Neural cell (in vitro differentiated cells): ENCODE results near the gene TAF11L8.
"Not testable (repeated sequence)": the region's sequence is repeated elsewhere in the genome, so short reads cannot be mapped to it uniquely, and the experiment has no call there.

Experiments used
- EZH2 ChIP-seq: fragments of 200-600, 300-800 bp; shearing (Covaris generic), sonication (generic); IDR thresholded peaks from 2 replicates; pipeline ENCODE4 v1.6.1; 2014; ENCODE audit warnings: antibody characterized with exemption, low read length, borderline replicate concordance, mild to moderate bottlenecking; ENCODE audit not compliant: insufficient read depth, poor library complexity, severe bottlenecking
- MXI1 ChIP-seq: fragments of 450-650 bp; conservative IDR thresholded peaks from 2 replicates; pipeline ENCODE4 v1.6.1; 2014; ENCODE audit warnings: antibody characterized with exemption, mild to moderate bottlenecking; ENCODE audit not compliant: poor library complexity, severe bottlenecking
- POLR2AphosphoS5 ChIP-seq: IDR thresholded peaks from 2 replicates; pipeline ENCODE4 v1.6.1; 2012
- RAD21 ChIP-seq: fragments of 450-650 bp; conservative IDR thresholded peaks from 2 replicates; pipeline ENCODE4 v1.6.1; 2014; ENCODE audit warnings: antibody characterized with exemption, mild to moderate bottlenecking, moderate library complexity
- SMC3 ChIP-seq: fragments of 450-650 bp; conservative IDR thresholded peaks from 2 replicates; pipeline ENCODE4 v1.6.1; 2014; ENCODE audit warnings: antibody characterized with exemption, mild to moderate bottlenecking, moderate library complexity; ENCODE audit not compliant: poor library complexity
- TAF1 ChIP-seq: IDR thresholded peaks from 2 replicates; pipeline ENCODE4 v1.6.1; 2012; ENCODE audit warnings: low read depth
- TF ChIP-seq, protein P1 (sequence below): fragments of 450-650 bp; IDR thresholded peaks from 2 replicates; pipeline ENCODE4 v1.5.1; 2014; ENCODE audit warnings: antibody characterized with exemption, mild to moderate bottlenecking, moderate library complexity; ENCODE audit not compliant: poor library complexity, severe bottlenecking
- TF ChIP-seq, protein P2 (sequence below): IDR thresholded peaks from 2 replicates; pipeline ENCODE4 v1.6.1; 2012; ENCODE audit warnings: borderline replicate concordance

DNA sequence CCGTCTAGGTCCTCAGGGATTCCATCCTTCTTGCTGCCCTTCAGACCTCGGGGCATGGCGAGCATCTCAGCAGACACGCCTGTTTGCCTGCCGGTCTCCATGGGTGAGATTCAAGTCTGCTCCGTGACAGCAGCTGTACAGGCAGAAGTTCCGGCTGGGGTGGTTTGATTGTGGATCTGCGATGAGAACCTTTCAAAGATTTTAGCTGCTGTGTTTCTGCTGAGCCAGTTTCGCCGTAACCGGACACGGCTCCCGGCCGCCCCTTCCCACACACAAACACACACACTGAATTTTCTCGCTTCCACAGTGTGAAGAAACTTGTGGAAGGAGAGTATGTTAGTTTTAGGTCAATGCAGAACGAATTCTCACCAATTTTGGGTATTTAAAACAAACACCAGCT lies 5.1 kb downstream of the TAF11L8 start, which contains the start of gene TAF11L7:
- TF ChIP-seq, protein P1, sequence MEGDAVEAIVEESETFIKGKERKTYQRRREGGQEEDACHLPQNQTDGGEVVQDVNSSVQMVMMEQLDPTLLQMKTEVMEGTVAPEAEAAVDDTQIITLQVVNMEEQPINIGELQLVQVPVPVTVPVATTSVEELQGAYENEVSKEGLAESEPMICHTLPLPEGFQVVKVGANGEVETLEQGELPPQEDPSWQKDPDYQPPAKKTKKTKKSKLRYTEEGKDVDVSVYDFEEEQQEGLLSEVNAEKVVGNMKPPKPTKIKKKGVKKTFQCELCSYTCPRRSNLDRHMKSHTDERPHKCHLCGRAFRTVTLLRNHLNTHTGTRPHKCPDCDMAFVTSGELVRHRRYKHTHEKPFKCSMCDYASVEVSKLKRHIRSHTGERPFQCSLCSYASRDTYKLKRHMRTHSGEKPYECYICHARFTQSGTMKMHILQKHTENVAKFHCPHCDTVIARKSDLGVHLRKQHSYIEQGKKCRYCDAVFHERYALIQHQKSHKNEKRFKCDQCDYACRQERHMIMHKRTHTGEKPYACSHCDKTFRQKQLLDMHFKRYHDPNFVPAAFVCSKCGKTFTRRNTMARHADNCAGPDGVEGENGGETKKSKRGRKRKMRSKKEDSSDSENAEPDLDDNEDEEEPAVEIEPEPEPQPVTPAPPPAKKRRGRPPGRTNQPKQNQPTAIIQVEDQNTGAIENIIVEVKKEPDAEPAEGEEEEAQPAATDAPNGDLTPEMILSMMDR: not testable (repeated sequence)
- TF ChIP-seq TAF1, MXI1, POLR2AphosphoS5, EZH2, RAD21, SMC3: not testable (repeated sequence)
- TF ChIP-seq, protein P2, sequence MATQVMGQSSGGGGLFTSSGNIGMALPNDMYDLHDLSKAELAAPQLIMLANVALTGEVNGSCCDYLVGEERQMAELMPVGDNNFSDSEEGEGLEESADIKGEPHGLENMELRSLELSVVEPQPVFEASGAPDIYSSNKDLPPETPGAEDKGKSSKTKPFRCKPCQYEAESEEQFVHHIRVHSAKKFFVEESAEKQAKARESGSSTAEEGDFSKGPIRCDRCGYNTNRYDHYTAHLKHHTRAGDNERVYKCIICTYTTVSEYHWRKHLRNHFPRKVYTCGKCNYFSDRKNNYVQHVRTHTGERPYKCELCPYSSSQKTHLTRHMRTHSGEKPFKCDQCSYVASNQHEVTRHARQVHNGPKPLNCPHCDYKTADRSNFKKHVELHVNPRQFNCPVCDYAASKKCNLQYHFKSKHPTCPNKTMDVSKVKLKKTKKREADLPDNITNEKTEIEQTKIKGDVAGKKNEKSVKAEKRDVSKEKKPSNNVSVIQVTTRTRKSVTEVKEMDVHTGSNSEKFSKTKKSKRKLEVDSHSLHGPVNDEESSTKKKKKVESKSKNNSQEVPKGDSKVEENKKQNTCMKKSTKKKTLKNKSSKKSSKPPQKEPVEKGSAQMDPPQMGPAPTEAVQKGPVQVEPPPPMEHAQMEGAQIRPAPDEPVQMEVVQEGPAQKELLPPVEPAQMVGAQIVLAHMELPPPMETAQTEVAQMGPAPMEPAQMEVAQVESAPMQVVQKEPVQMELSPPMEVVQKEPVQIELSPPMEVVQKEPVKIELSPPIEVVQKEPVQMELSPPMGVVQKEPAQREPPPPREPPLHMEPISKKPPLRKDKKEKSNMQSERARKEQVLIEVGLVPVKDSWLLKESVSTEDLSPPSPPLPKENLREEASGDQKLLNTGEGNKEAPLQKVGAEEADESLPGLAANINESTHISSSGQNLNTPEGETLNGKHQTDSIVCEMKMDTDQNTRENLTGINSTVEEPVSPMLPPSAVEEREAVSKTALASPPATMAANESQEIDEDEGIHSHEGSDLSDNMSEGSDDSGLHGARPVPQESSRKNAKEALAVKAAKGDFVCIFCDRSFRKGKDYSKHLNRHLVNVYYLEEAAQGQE: not testable (repeated sequence)
